Left ventricle myocardium inferior (tissue), 1 donor: ENCODE results near the gene OCA2. TPM values are rescaled to one million over a fixed set of nuclear protein-coding genes. Genes with fewer than 3 reads are reported as not detected.
"Not testable (repeated sequence)": the region's sequence is repeated elsewhere in the genome, so short reads cannot be mapped to it uniquely, and the experiment has no call there.

ENCODE experiments used
- DNase-seq: peaks from one replicate; pipeline ENCODE4 v3.0.0-alpha.2; 2020
- H3K27ac ChIP-seq: fragments of 200-600 bp; replicated peaks from 2 replicates; pipeline ENCODE4 v1.8.0; 2021
- H3K27me3 ChIP-seq: fragments of 200-600 bp; 2 replicates; pipeline ENCODE4 v1.8.0; 2021; ENCODE audit warnings: low read depth
- H3K36me3 ChIP-seq: fragments of 200-600 bp; 2 replicates; pipeline ENCODE4 v1.8.0; 2021
- H3K4me1 ChIP-seq: fragments of 200-600 bp; 2 replicates; pipeline ENCODE4 v1.8.0; 2021
- H3K4me3 ChIP-seq: fragments of 200-600 bp; 2 replicates; pipeline ENCODE4 v1.8.0; 2021; ENCODE audit warnings: mild to moderate bottlenecking, moderate library complexity
- H3K9me3 ChIP-seq: fragments of 200-600 bp; replicated peaks from 2 replicates; pipeline ENCODE4 v1.8.0; 2021
- CTCF ChIP-seq: fragments of 200-600 bp; IDR thresholded peaks from 2 replicates; pipeline ENCODE4 v1.8.0; 2021; ENCODE audit warnings: antibody characterized with exemption, mild to moderate bottlenecking, borderline replicate concordance
- intact Hi-C: fragments of 100-400 bp; cut with micrococcal nuclease; formaldehyde crosslinking; loops from one replicate; pipeline ENCODE4 v1.11.0; 2022
- total RNA-seq: library from RNA; stranded (reverse); fragmentation: NEBNext Ultra II Directional; extraction: Animal tissue kit (Norgen Biotek cat#: 25700); gene quantifications from one replicate; pipeline ENCODE4 v1.2.1, GENCODE V29; 2021
- donor health status: DM: no; HTN: yes; CAD: no; lungs with severe emphysema.

OCA2 gene
- total RNA-seq, 1 donor from 2014 or later = not detected

- H3K4me3 ChIP-seq = no peak overlapping the region
- H3K27ac ChIP-seq = no peak overlapping the region
- H3K9me3 ChIP-seq = peaks cover 36% of the 10 kb centered on the region
- intact Hi-C loops = no loop called here
- TF ChIP-seq CTCF = no peak
- no peak for DNase-seq
- no peaks in the 10 kb centered on the region for H3K36me3 ChIP-seq
- H3K27me3 ChIP-seq = peaks cover 3% of the 10 kb centered on the region
- no peaks in the 10 kb centered on the region for H3K4me1 ChIP-seq
Observed at GRCh38 chr15:27731776-27732175, 367.3 kb downstream of the OCA2 start.

GRCh38 chr15:27730868-27731267 lies 368.2 kb downstream of the OCA2 start:
- Histone ChIP-seq H3K27me3 (peaks cover 6% of the 10 kb centered on the region), H3K27ac (no peak overlapping the region), H3K36me3 (no peaks in the 10 kb centered on the region), H3K4me3 (no peak overlapping the region), H3K9me3 (peaks cover 26% of the 10 kb centered on the region), H3K4me1 (no peaks in the 10 kb centered on the region)
- no peak for DNase-seq
- TF ChIP-seq CTCF = no peak
- intact Hi-C loops = no loop called here

DNA sequence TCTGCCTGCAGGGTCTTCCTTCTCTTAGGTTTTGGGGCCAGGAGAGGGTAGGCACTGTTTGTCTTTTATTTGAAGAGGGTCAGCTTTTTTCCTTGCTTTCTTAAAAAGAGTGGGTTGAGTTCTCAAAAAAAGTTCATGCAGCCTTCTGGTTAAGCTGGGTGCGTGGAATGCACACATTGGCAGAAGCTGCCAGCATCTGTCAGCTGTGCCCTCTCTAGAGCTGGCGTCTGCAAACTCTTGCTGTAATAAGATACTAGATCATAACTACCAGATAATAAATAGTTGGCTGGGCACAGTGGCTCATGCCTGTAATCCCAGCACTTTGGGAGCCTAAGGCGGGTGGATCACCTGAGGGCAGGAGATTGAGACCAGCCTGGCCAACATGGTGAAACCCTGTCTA lies 373.4 kb downstream of the OCA2 start:
- Histone ChIP-seq H3K9me3 (no peaks in the 10 kb centered on the region), H3K36me3 (no peaks in the 10 kb centered on the region), H3K27me3 (peaks cover 31% of the 10 kb centered on the region), H3K27ac (no peak overlapping the region), H3K4me3 (no peak overlapping the region), H3K4me1 (no peaks in the 10 kb centered on the region)
- intact Hi-C loops = no loop called here
- no peak for TF ChIP-seq CTCF
- no peak for DNase-seq

DNA sequence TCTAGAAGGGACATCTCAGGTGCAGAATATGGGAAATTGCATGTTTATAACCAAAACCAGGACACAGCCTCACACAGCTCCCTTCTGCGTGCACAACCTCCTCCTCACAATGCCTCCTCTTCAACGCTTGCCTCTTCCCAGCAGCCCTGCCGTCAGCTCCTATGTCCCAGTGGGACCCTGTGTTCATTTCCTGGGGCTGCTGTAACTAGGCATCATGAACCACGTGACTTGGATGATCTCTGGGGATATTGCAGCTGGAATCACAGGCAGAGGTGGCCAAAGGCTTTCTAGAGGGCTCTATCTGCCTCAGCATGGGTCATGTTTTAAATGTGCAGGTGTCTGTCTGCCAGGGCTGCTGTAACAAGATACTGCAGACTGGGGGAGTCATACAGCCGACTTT lies 375.3 kb downstream of the OCA2 start:
- Histone ChIP-seq H3K4me1 (no peaks in the 10 kb centered on the region), H3K27me3 (peaks cover 28% of the 10 kb centered on the region), H3K36me3 (no peaks in the 10 kb centered on the region), H3K4me3 (no peak overlapping the region), H3K27ac (no peak overlapping the region), H3K9me3 (no peaks in the 10 kb centered on the region)
- DNase-seq = no peak
- intact Hi-C loops = no loop called here
- TF ChIP-seq CTCF = no peak

DNA sequence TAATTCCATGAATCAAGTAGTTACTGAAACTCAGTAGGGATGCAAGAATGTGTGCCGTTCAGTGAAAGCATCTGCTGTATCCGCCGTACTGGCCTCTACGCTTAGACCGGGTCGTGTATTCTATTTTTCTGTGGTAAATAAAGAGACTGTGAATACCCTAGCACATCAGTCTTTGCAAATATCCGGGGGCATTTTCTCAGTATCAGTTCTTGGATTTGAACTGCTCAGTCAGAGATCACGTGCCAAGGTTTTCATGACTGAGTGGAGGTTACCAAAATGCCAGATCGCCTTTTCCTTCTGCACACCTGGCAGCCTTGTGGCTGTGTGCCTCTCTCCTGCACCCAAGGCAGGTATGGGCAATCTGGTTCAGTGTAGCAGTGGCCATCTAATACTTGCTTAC lies 377.0 kb downstream of the OCA2 start:
- peaks cover 28% of the 10 kb centered on the region for H3K27me3 ChIP-seq
- TF ChIP-seq CTCF = no peak

DNA sequence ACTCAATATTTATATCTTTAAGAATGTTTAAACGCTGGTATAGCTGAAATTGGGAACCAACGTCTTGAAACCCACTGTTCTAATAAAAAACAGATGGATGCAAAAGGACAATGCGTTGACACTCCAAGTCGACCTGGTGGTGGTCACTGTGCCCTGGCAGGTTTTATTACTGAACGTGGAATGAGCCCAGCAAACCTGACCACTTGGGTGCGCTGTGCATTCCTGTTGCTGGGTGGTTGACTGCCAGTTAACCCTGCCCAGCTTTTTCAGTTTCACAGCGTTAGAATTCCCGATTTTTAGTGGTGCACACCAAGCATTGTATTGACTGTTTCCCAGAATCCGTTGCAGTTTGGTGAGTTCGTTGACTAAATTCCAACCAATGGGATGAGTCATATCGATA lies 384.4 kb downstream of the OCA2 start:
- intact Hi-C loops = no loop called here
- Histone ChIP-seq H3K36me3 (no peaks in the 10 kb centered on the region), H3K27me3 (no peaks in the 10 kb centered on the region), H3K4me1 (no peaks in the 10 kb centered on the region), H3K9me3 (peaks cover 63% of the 10 kb centered on the region), H3K27ac (no peak overlapping the region), H3K4me3 (no peak overlapping the region)
- DNase-seq = no peak
- TF ChIP-seq CTCF = no peak

More for the DNA sequence above, 377.0 kb downstream of the OCA2 start:
- Histone ChIP-seq H3K36me3 (no peaks in the 10 kb centered on the region), H3K4me1 (no peaks in the 10 kb centered on the region), H3K9me3 (peaks cover 13% of the 10 kb centered on the region), H3K27ac (no peak overlapping the region), H3K4me3 (no peak overlapping the region)
- intact Hi-C loops = no loop called here
- no peak for DNase-seq

GRCh38 chr15:27713850-27714249 lies 385.3 kb downstream of the OCA2 start:
- intact Hi-C loops, H3K4me3 ChIP-seq, H3K36me3 ChIP-seq, DNase-seq, H3K4me1 ChIP-seq, H3K27me3 ChIP-seq, H3K27ac ChIP-seq: not testable (repeated sequence)
- H3K9me3 ChIP-seq = peaks cover 71% of the 10 kb centered on the region
